ENCODE measurements around the gene APOB. TPM values are rescaled to one million over a fixed set of nuclear protein-coding genes. Genes with fewer than 3 reads are reported as not detected.

Gene APOB
- total and polyA plus RNA-seq, 8 donors: under 0.01 to 30.7 (median 0.72) TPM; not detected in 3

Other genes with a start within 250 kb of the APOB start
- 10 to 100 TPM in 3 of 5 donors, 1 to 10 TPM in 2; 4.1 to 20.0 (median 13.3) TPM for gene LDAH, start 221.0 kb downstream of the APOB start, total RNA-seq
- 1 to 10 TPM; 5.3 to 5.9 (median 5.7) TPM for gene LDAH, start 221.0 kb downstream of the APOB start, polyA plus RNA-seq
- gene TDRD15, start 79.9 kb upstream of the APOB start, total RNA-seq: under 1 TPM in 1 of 5 donors, not detected in 4; under 0.01 TPM
- gene TDRD15, start 79.9 kb upstream of the APOB start, polyA plus RNA-seq: not detected